K562 (cell line): ENCODE data around the gene KBTBD3. TPM values are rescaled to one million over a fixed set of nuclear protein-coding genes. Genes with fewer than 3 reads are reported as not detected.

Experiments used
- BHLHE40 ChIP-seq: IDR thresholded peaks from 2 replicates; pipeline ENCODE4 v1.6.1; 2011; ENCODE audit warnings: low read length, improper control_type of control experiment
- CEBPG ChIP-seq, 3 experiments: fragments of 200-800 bp in 1 of 3; sonication (Bioruptor generic) in 1 of 3; sonication (generic) in 1 of 3; formaldehyde crosslinking in 1 of 3; IDR thresholded peaks in 2 of 3; conservative IDR thresholded peaks in 1 of 3; 2 replicates each; pipeline versions ENCODE4 v1.6.1 to v1.8.0; 2016 to 2022; ENCODE audit warnings: missing compliant biosample characterization in 2 of 3, missing genetic modification characterization in 2 of 3, mild to moderate bottlenecking in 1 of 3, missing genetic modification reagents in 1 of 3
- CHD2 ChIP-seq: IDR thresholded peaks from 2 replicates; pipeline ENCODE4 v1.6.1; 2011; ENCODE audit warnings: low read depth, low read length
- CTCF ChIP-seq, 3 experiments: IDR thresholded peaks in 2 of 3; conservative IDR thresholded peaks in 1 of 3; 2 replicates each; pipeline ENCODE4 v1.5.1; 2011 to 2012; ENCODE audit warnings: low read length in 3 of 3, mild to moderate bottlenecking in 3 of 3, control low read depth in 2 of 3, improper control_type of control experiment in 1 of 3, inconsistent platforms in 1 of 3, low read depth in 1 of 3, mixed read lengths in 1 of 3, moderate library complexity in 1 of 3; ENCODE audit not compliant: insufficient read depth in 2 of 3
- DACH1 ChIP-seq: fragments of 450-650 bp; IDR thresholded peaks from 2 replicates; pipeline ENCODE4 v1.6.1; 2018; ENCODE audit not compliant: partially characterized antibody
- IFI16 ChIP-seq: fragments of 250-450 bp; sonication (Bioruptor Pico); IDR thresholded peaks from 2 replicates; pipeline ENCODE4 v2.1.2; 2022; ENCODE audit warnings: mild to moderate bottlenecking, inconsistent platforms
- NR2C1 ChIP-seq, 2 experiments: fragments of 450-650 bp; IDR thresholded peaks; 2 replicates each; pipeline ENCODE4 v1.6.1; 2017; ENCODE audit warnings: mild to moderate bottlenecking in 2 of 2, antibody characterized with exemption in 1 of 2, inconsistent platforms in 1 of 2, missing compliant biosample characterization in 1 of 2, missing genetic modification characterization in 1 of 2
- RAD21 ChIP-seq, 2 experiments: fragments of 250-450 bp in 1 of 2; fragments of 450-650 bp in 1 of 2; sonication (Bioruptor Pico) in 1 of 2; formaldehyde crosslinking in 1 of 2; IDR thresholded peaks in 1 of 2; conservative IDR thresholded peaks in 1 of 2; 2 replicates each; pipeline versions ENCODE4 v1.4.0 to v1.8.0; 2020 to 2022; ENCODE audit warnings: mild to moderate bottlenecking in 2 of 2, moderate library complexity in 1 of 2
- RBFOX2 ChIP-seq: fragments of 200-400 bp; formaldehyde crosslinking; IDR thresholded peaks from 2 replicates; pipeline ENCODE4 v1.6.1; 2017; ENCODE audit warnings: low read depth, mild to moderate bottlenecking, low read length, moderate library complexity
- REST ChIP-seq, 2 experiments: fragments of 450-650 bp; formaldehyde crosslinking in 1 of 2; IDR thresholded peaks; 2 replicates each; pipeline versions ENCODE4 v1.4.0 to v1.6.1; 2014 to 2020; ENCODE audit warnings: mild to moderate bottlenecking in 2 of 2, borderline replicate concordance in 1 of 2, low read depth in 1 of 2
- SIN3A ChIP-seq, 2 experiments: fragments of 150-350 bp in 1 of 2; IDR thresholded peaks; 2 replicates each; pipeline ENCODE4 v1.6.1; 2011 to 2016; ENCODE audit warnings: borderline replicate concordance in 2 of 2, low read depth in 2 of 2, low read length in 2 of 2, mild to moderate bottlenecking in 2 of 2, moderate library complexity in 2 of 2; ENCODE audit not compliant: control insufficient read depth in 1 of 2
- SMC3 ChIP-seq: conservative IDR thresholded peaks from 2 replicates; pipeline ENCODE4 v1.6.1; 2011; ENCODE audit warnings: low read depth, low read length, improper control_type of control experiment; ENCODE audit not compliant: insufficient read depth
- XRCC3 ChIP-seq: fragments of 450-650 bp; IDR thresholded peaks from 2 replicates; pipeline ENCODE4 v1.6.1; 2017; ENCODE audit warnings: mild to moderate bottlenecking, moderate library complexity
- ZBED1 ChIP-seq: IDR thresholded peaks from 2 replicates; pipeline ENCODE4 v1.6.1; 2014
- polyA plus RNA-seq, 8 experiments: library from polyadenylated mRNA; depleted of rRNA in 4 of 8; stranded (reverse) in 5 of 8; unstranded in 3 of 8; fragments of >200 nt; fragmentation: Nextera tagmentation in 2 of 8; fragmentation: Illumina TruSeq in 1 of 8; extraction: Ambion mirVana in 2 of 8; extraction: Trizol in 1 of 8; gene quantifications; 2 replicates each; pipeline versions ENCODE4 v1.2.1 to v1.2.3, GENCODE V29; 2011 to 2014; ENCODE audit warnings: inconsistent platforms in 1 of 8, missing spikeins in 1 of 8
- total RNA-seq, 7 experiments: library from RNA; depleted of rRNA in 6 of 7; stranded (reverse); fragments of >200 nt in 6 of 7; fragmentation: Illumina TruSeq in 2 of 7; extraction: Trizol in 2 of 7; gene quantifications; 2 replicates each; pipeline versions ENCODE4 v1.2.1 to v1.2.3, GENCODE V29; 2011 to 2021; ENCODE audit warnings: low replicate concordance in 1 of 7
- TF ChIP-seq, protein P1 (sequence below): fragments of 250-450 bp; sonication (Bioruptor Pico); IDR thresholded peaks from 2 replicates; pipeline ENCODE4 v1.5.0; 2021

Gene KBTBD3
- total and polyA plus RNA-seq, 9 of the 15 experiments (the other 6 are each of a cell fraction or from before 2014, with no cell fraction given), result 4.2 to 31.2 (median 6.4) TPM

GRCh38 chr11:106087815-106088435 is 10.8 kb upstream of the KBTBD3 start (continued):
- TF ChIP-seq CTCF (IDR thresholded peaks at IDR 0.05 in 2 of 3, conservative IDR thresholded peaks at IDR 0.05 in 1 of 3; ENCODE audit: insufficient read depth in 2 of 3, low read depth in 1 of 3, low read length in 3 of 3), result peak; percentile 57 to 80 (median 76)
- TF ChIP-seq XRCC3, result no peak
- no peak for TF ChIP-seq SIN3A (IDR thresholded peaks at IDR 0.05; ENCODE audit: borderline replicate concordance in 2 of 2, control insufficient read depth in 1 of 2, low read depth in 2 of 2, low read length in 2 of 2)
- peak; percentile 46; the same call in 1 of the 2 replicates for TF ChIP-seq REST (IDR thresholded peaks at IDR 0.05; ENCODE audit: borderline replicate concordance)
- no peak for TF ChIP-seq REST (CRISPR knock-in tag; IDR thresholded peaks at IDR 0.05; ENCODE audit: low read depth)
- TF ChIP-seq BHLHE40, result no peak
- no peak for TF ChIP-seq NR2C1 (IDR thresholded peaks at IDR 0.05)
- TF ChIP-seq NR2C1 (tag; IDR thresholded peaks at IDR 0.05), result no peak
- TF ChIP-seq SMC3, result peak; percentile 51
- no peak for TF ChIP-seq IFI16 (CRISPR knock-in tag)
- TF ChIP-seq, protein P1, sequence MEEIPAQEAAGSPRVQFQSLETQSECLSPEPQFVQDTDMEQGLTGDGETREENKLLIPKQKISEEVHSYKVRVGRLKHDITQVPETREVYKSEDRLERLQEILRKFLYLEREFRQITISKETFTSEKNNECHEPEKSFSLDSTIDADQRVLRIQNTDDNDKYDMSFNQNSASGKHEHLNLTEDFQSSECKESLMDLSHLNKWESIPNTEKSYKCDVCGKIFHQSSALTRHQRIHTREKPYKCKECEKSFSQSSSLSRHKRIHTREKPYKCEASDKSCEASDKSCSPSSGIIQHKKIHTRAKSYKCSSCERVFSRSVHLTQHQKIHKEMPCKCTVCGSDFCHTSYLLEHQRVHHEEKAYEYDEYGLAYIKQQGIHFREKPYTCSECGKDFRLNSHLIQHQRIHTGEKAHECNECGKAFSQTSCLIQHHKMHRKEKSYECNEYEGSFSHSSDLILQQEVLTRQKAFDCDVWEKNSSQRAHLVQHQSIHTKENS (CRISPR knock-in tag), result no peak
- TF ChIP-seq RBFOX2, result no peak
- TF ChIP-seq ZBED1, result no peak
- no peak for TF ChIP-seq CEBPG (CRISPR knock-in tag; IDR thresholded peaks at IDR 0.05)
- peak in 1 of 2 experiments; percentile 61; a peak in 1 of 4 replicates for TF ChIP-seq CEBPG (tag; conservative IDR thresholded peaks at IDR 0.05 in 1 of 2, IDR thresholded peaks at IDR 0.05 in 1 of 2)
- peak; percentile 25 for TF ChIP-seq DACH1
- TF ChIP-seq CHD2, result no peak
- TF ChIP-seq RAD21 (CRISPR knock-in tag; conservative IDR thresholded peaks at IDR 0.05 in 1 of 2, IDR thresholded peaks at IDR 0.05 in 1 of 2), result peak; percentile 53 to 64
